GM18508 (cell line): Measurements from ENCODE around the gene HTR1D.

Experiments used
- ATAC-seq: cut with Tn5 transposase; IDR thresholded peaks from one replicate; pipeline ENCODE4 v1.9.1; 2021; ENCODE audit warnings: moderate number of reproducible peaks; ENCODE audit not compliant: insufficient read depth, unreplicated experiment

The HTR1D gene

DNA sequence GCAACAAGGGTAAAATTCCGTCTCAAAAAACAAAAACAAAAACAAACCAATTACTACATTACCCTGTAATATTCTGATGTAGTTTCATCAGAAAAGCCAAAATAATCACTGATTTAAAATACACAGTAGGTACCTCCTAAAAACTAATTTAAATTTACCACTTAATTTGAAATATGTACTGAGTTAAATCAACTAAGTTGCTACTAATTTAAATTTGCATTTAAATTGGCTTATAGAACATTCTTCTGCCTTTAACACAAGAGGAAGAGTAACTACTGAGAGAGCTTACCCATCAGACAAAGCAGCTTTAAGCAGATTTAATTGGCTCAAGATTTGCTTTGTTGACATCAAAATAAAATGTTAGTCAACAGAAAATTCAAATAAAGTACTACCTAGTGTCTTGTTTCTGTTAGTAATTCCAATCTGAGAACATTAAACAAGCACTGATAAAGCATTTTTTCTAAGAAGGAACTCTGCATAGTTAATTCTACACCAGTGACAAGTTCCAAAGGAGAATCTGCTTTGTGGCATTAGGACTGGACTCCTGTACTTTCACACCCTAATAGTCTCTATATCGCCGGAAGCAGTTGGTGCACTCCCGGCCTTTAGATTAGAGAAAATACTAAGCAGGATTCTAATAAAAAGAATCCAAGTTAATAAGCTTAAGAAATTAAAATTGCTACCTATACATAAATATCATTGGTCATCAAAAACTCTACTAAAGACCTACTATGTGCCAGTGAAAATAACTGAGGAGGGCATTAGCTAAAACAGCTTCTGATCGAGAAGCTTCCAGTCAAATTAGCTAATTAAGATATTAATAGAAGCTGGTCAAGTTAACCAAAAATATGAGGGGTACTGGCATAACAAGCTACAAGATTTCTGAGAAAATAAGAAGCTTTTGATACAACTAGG is 57.1 kb downstream of the HTR1D start:
- ATAC-seq: no peak

DNA sequence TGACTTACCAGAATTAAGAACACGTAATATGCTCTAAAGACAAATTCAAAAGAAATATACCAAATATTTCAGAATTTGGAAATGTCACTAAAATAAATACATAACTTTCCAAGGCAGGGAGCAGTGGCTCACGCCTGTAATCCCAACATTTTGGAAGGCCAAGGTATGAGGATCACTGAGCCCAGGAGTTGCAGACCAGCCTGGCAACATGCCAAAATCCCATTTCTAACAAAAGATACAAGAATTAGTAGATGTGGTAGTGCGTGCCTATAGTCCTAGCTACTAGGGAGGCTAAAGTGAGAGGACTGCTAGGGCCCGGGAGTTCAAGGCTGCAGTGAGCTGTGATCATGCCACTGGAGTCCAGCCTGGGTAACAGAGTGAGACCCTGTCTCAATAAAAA is 60.4 kb downstream of the HTR1D start:
- ATAC-seq: no peak

DNA sequence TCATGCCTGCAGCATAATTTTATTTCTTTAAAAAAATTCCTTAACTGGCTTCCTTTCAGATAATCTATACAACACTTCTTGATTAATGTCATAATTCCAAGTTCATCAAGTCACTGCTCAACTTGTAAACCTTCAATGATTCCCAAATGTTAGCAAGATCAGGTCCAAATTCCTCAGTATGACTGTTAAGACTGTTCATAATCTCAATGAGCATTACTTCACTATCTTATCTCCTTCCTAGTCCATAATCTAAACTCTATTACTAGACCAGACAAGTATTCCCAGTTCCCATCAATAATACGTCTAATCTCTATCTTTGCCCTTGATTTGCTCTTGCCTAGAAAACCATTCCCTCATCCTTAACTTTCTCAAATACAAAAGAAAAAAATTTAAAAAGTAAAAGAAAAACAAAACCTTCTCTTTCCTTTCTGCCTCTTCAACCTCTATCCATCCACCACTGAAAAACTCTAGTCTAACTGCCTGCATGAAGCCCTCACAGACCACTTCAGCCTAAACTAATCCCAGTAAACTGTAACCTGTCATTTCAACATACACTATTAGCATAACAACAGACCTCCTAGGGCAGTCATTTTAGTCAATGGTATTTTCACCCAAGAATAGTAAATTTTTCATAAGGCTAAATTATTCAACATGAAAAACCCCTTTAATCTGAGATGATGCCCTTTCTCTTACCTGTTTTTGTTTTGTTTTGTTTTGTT is 64.2 kb downstream of the HTR1D start:
- ATAC-seq: no peak

DNA sequence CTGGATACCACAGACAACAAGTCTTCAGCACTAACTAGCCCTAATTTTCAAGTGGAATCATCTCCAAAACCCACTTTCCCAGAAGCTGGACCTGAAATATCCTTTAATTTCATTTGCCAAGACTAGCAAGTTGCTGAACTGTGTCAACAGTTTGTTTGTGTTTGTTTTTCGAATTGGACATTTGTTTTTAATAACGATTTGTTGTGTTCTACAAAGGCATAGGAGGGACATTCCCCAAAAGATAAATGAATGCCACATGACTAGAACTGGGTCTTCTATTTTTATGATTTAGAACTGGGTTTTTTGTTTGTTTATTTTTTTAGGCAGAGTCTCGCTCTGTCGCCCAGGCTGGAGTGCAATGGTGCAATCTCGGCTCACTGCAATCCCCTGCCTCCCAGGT is 66.6 kb downstream of the HTR1D start:
- no peak for ATAC-seq

DNA sequence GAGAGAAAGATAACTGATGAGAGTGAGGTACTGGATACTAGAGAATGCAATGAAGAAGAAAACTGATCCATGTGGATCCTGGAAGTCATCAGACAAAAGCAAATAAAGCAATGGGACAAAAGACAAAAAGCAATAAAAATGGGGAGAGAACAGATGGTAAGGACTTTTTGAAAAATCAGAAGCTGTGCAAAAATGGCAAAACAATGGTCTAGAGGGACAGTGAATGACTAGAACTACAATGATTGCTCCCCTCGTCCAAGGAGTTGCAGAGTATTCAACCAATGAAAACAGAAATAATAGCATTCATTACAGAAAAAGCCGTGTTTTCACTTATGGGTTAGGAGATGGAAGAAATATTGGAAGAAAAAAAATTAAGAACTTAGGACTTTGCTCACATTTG is 67.2 kb downstream of the HTR1D start:
- no peak for ATAC-seq

GRCh38 chr1:23149114-23149513 is 68.2 kb downstream of the HTR1D start:
- ATAC-seq: peak; percentile 53

- ATAC-seq: no peak
These were observed 69.2 kb downstream of the HTR1D start for GRCh38 chr1:23148084-23148483.
